ENCODE results near the gene MAGEB4. TPM values are rescaled to one million over a fixed set of nuclear protein-coding genes. Genes with fewer than 3 reads are reported as not detected.

Gene MAGEB4
- total and polyA plus RNA-seq, 2 of the 4 experiments (the other 2 are of a cell fraction), result not detected

GRCh38 chrX:30230395-30230794 lies 11.4 kb upstream of the MAGEB4 start, which contains the start of gene MAGEB3:
MAGEB3 (plus strand) TSS chrX:30230657; CDS start chrX:30235925, 5,268 bp downstream.
- no peak within 1 kb of the TSS for H3K18ac ChIP-seq (ENCODE audit: low read depth, low read length)
- ChIA-PET POLR2A (ENCODE audit: unreplicated experiment) (no interaction called here), CTCF (no interaction called here)
- ATAC-seq (ENCODE audit: low read depth) (no peak), DNase-seq (no peak)
- H2BK5ac ChIP-seq (ENCODE audit: low read depth, low read length, poor library complexity, severe bottlenecking), result no peak within 1 kb of the TSS
- no peak within 1 kb of the TSS for H3K27ac ChIP-seq (ENCODE audit: insufficient read depth, low read length)
- TF ChIP-seq RCOR1 (IDR thresholded peaks at IDR 0.05; ENCODE audit: insufficient replicate concordance, low read length), result no peak
- TF ChIP-seq MAZ (IDR thresholded peaks at IDR 0.05; ENCODE audit: borderline replicate concordance, low read depth, low read length), result no peak
- TF ChIP-seq CTCF (conservative IDR thresholded peaks at IDR 0.05; ENCODE audit: low read depth, low read length), result no peak
- no peaks in the 10 kb centered on the region for H3K9me1 ChIP-seq (ENCODE audit: insufficient read depth, low read length)
- no CpG with 5 or more reads among the region's 4 CpGs for WGBS, 2 experiments (ENCODE audit: extremely low coverage in 2 of 2, insufficient read length in 1 of 2)
- H2BK20ac ChIP-seq (ENCODE audit: low read depth, low read length), result no peak within 1 kb of the TSS
- H3K27me3 ChIP-seq (ENCODE audit: control insufficient read depth, insufficient read depth, low read length), result peaks cover 3% of the 10 kb centered on the region; the same call in 1 of the 2 replicates
- H4K91ac ChIP-seq (ENCODE audit: insufficient read depth, low read depth, low read length), result no peak within 1 kb of the TSS
- H3K79me1 ChIP-seq (ENCODE audit: low read depth in 1 of 2, low read length in 2 of 2), result no peaks in the 10 kb centered on the region
- H4K8ac ChIP-seq (ENCODE audit: low read depth in 2 of 2, low read length in 2 of 2), result no peak within 1 kb of the TSS
- H3K36me3 ChIP-seq (ENCODE audit: control insufficient read depth, insufficient read depth, low read length), result no peaks in the 10 kb centered on the region
- H2BK15ac ChIP-seq (ENCODE audit: low read depth, low read length), result no peak within 1 kb of the TSS
- dilution Hi-C loops (cut with HindIII; ENCODE audit: low sequenced_read_pairs, unreplicated experiment) (no loop called here), intact Hi-C loops (cut with micrococcal nuclease) (no loop called here), in situ Hi-C loops (cut with MboI; ENCODE audit: low sequenced_read_pairs) (no loop called here)
- no peak within 1 kb of the TSS for H2AK9ac ChIP-seq (replicated peaks; ENCODE audit: low read depth, low read length, poor library complexity)
- no TSS peak for BruUV-seq (replicated peaks)
- no peak within 1 kb of the TSS for H4K5ac ChIP-seq (ENCODE audit: low read depth, low read length)
- H3K9me3 ChIP-seq (ENCODE audit: control insufficient read depth, insufficient read depth, low read length), result no peaks in the 10 kb centered on the region
- no peak within 1 kb of the TSS for H3K9ac ChIP-seq (ENCODE audit: low read depth, low read length)
- no peak within 1 kb of the TSS for H3K14ac ChIP-seq (replicated peaks; ENCODE audit: low read depth, low read length)
- H2AK5ac ChIP-seq (ENCODE audit: low read depth, low read length), result no peak within 1 kb of the TSS
- no peak within 1 kb of the TSS for H3K4me3 ChIP-seq (ENCODE audit: insufficient read depth, low read depth, low read length)
- H3K23ac ChIP-seq (ENCODE audit: low read depth, low read length), result no peak within 1 kb of the TSS
- no peak within 1 kb of the TSS for H3K4ac ChIP-seq (ENCODE audit: low read depth, low read length)
- H2AFZ ChIP-seq (replicated peaks; ENCODE audit: low read length, poor library complexity), result peak within 1 kb of the TSS; percentile 56
- H2BK120ac ChIP-seq (ENCODE audit: low read depth, low read length), result no peak within 1 kb of the TSS
- no peak within 1 kb of the TSS for H3K56ac ChIP-seq (ENCODE audit: extremely low read depth, insufficient read depth, low read length)
- H3K4me2 ChIP-seq (ENCODE audit: low read depth, low read length), result no peak within 1 kb of the TSS
- H3K4me1 ChIP-seq (ENCODE audit: control insufficient read depth, insufficient read depth, low read length), result no peaks in the 10 kb centered on the region
- no peaks in the 10 kb centered on the region for H4K20me1 ChIP-seq (ENCODE audit: insufficient read depth, low read length)

Data from IMR-90 (cell line).